Activated CD8-positive, alpha-beta T cell treated with anti-CD3 and anti-CD28 coated beads for 36 hours (primary cell): ENCODE data around the gene FRMD4A. TPM values are rescaled to one million over a fixed set of nuclear protein-coding genes. Genes with fewer than 3 reads are reported as not detected.
"Not testable (repeated sequence)": the region's sequence is repeated elsewhere in the genome, so short reads cannot be mapped to it uniquely, and the experiment has no call there.

Experiments
- ATAC-seq: fragments of 200-7000 bp; cut with Tn5 transposase; one replicate; pipeline ENCODE4 v1.10.0; 2021; ENCODE audit warnings: mild to moderate bottlenecking, moderate library complexity
- CTCF ChIA-PET: fragments of 350-600 bp; sonication (Branson Sonifier 250); formaldehyde crosslinking; loops from one replicate; lab custom pipeline; 2021; ENCODE audit warnings: antibody characterized with exemption; lab: Charles Lee
- POLR2A ChIA-PET: fragments of 350-600 bp; sonication (Branson Sonifier 250); formaldehyde crosslinking; loops from one replicate; lab custom pipeline; 2021; ENCODE audit warnings: antibody characterized with exemption; lab: Charles Lee
- DNase-seq: peaks from one replicate; pipeline ENCODE4 v3.0.0-alpha.2; 2020
- H3K27ac Mint-ChIP-seq: one replicate; pipeline ENCODE4 v1.8.0; 2021; ENCODE audit warnings: mild to moderate bottlenecking, mixed read lengths
- H3K27me3 Mint-ChIP-seq: one replicate; pipeline ENCODE4 v1.8.0; 2021; ENCODE audit warnings: mixed read lengths
- H3K36me3 Mint-ChIP-seq: one replicate; pipeline ENCODE4 v1.8.0; 2021; ENCODE audit warnings: low read depth, mixed read lengths
- H3K4me1 Mint-ChIP-seq: one replicate; pipeline ENCODE4 v1.8.0; 2021; ENCODE audit warnings: low read depth, mixed read lengths
- H3K4me3 Mint-ChIP-seq: one replicate; pipeline ENCODE4 v1.8.0; 2021; ENCODE audit warnings: mild to moderate bottlenecking, moderate library complexity, mixed read lengths
- H3K9me3 Mint-ChIP-seq: one replicate; pipeline ENCODE4 v1.8.0; 2021; ENCODE audit warnings: mixed read lengths
- intact Hi-C: fragments of 100-400 bp; cut with micrococcal nuclease; formaldehyde crosslinking; loops from one replicate; pipeline ENCODE4 v1.10.0; 2022
- total RNA-seq, 2 experiments: library from RNA; stranded (reverse); gene quantifications; one replicate each; pipeline ENCODE4 v1.2.3, GENCODE V29; 2021
- TF ChIP-seq, protein P1 (sequence below): fragments of 200-600 bp; IDR thresholded peaks from one replicate; pipeline ENCODE4 v1.8.0; 2022; ENCODE audit warnings: antibody characterized with exemption, mild to moderate bottlenecking

Gene FRMD4A
- total RNA-seq, 2 experiments from 2014 or later: 2.1 to 2.8 TPM

DNA sequence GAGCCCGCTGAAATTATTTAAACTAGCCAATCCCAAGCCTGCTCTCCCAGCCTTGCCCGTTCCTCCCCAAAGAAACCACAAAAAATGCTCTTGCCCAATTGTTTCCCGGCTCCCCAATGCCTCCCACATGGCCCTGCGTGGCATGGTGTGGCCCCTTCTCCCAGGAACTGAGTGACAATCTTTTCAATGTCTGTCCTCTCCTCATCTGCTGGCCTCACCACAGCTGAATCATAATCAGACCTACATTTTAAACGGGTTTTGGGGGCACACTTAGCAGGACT, 542.5 kb downstream of the FRMD4A start:
- no peak overlapping the region for H3K4me3 Mint-ChIP-seq
- no peaks in the 10 kb centered on the region for H3K36me3 Mint-ChIP-seq
- H3K27me3 Mint-ChIP-seq: no peaks in the 10 kb centered on the region
- peaks cover 34% of the 10 kb centered on the region for H3K4me1 Mint-ChIP-seq
- H3K9me3 Mint-ChIP-seq: no peaks in the 10 kb centered on the region
- intact Hi-C loops: loop anchor here (5.0 kb wide), 1 partner anchor 399 kb away; no protein-coding TSS in a partner anchor
- TF ChIP-seq, protein P1, sequence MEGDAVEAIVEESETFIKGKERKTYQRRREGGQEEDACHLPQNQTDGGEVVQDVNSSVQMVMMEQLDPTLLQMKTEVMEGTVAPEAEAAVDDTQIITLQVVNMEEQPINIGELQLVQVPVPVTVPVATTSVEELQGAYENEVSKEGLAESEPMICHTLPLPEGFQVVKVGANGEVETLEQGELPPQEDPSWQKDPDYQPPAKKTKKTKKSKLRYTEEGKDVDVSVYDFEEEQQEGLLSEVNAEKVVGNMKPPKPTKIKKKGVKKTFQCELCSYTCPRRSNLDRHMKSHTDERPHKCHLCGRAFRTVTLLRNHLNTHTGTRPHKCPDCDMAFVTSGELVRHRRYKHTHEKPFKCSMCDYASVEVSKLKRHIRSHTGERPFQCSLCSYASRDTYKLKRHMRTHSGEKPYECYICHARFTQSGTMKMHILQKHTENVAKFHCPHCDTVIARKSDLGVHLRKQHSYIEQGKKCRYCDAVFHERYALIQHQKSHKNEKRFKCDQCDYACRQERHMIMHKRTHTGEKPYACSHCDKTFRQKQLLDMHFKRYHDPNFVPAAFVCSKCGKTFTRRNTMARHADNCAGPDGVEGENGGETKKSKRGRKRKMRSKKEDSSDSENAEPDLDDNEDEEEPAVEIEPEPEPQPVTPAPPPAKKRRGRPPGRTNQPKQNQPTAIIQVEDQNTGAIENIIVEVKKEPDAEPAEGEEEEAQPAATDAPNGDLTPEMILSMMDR: no peak
- CTCF ChIA-PET: interaction anchor here (1.2 kb wide), 1 partner anchor 305 kb away, joined by 3 read pairs; no protein-coding TSS in a partner anchor
- H3K27ac Mint-ChIP-seq: peak overlapping the region; percentile 73
- ATAC-seq (no peak), DNase-seq (no peak)
- POLR2A ChIA-PET: no interaction called here

GRCh38 chr10:13787015-13787421, 543.7 kb downstream of the FRMD4A start:
- ChIA-PET POLR2A (interaction anchor here (2.6 kb wide), 1 partner anchor 399 kb away, joined by 12 read pairs; no protein-coding TSS in a partner anchor), CTCF (interaction anchor here (0.8 to 1.9 kb wide), 4 partner anchors 10 to 539 kb away, joined by 3 to 6 read pairs (median 3); no protein-coding TSS in a partner anchor)
- Mint-ChIP-seq H3K9me3 (no peaks in the 10 kb centered on the region), H3K27ac (peak overlapping the region; percentile 94), H3K27me3 (no peaks in the 10 kb centered on the region), H3K4me3 (peak overlapping the region; percentile 34), H3K4me1 (peaks cover 34% of the 10 kb centered on the region), H3K36me3 (no peaks in the 10 kb centered on the region)
- intact Hi-C loops: loop anchor here (5.0 kb wide), 1 partner anchor 400 kb away; no protein-coding TSS in a partner anchor
- TF ChIP-seq, protein P1: no peak
- ATAC-seq: peak; percentile 89
- DNase-seq: peak; percentile 84

- intact Hi-C loops: no loop called here
- ATAC-seq (peak; percentile 50), DNase-seq (peak; percentile 50)
- POLR2A ChIA-PET: interaction anchor here (1.0 to 1.9 kb wide), 2 partner anchors 399 to 401 kb away, joined by 3 to 12 read pairs; no protein-coding TSS in a partner anchor
- peak overlapping the region; percentile 18 for H3K27ac Mint-ChIP-seq
- H3K27me3 Mint-ChIP-seq: no peaks in the 10 kb centered on the region
- CTCF ChIA-PET: interaction anchor here (0.7 to 1.8 kb wide), 6 partner anchors 124 to 412 kb away, joined by 3 to 6 read pairs (median 4); partner anchors contain the start of gene PRPF18
- peaks cover 31% of the 10 kb centered on the region for H3K4me1 Mint-ChIP-seq
- TF ChIP-seq, protein P1: no peak
- H3K36me3 Mint-ChIP-seq: no peaks in the 10 kb centered on the region
- H3K4me3 Mint-ChIP-seq: no peak overlapping the region
- H3K9me3 Mint-ChIP-seq: no peaks in the 10 kb centered on the region
Measured at GRCh38 chr10:13784067-13784466, 546.7 kb downstream of the FRMD4A start.

GRCh38 chr10:13779748-13780147, 551.0 kb downstream of the FRMD4A start:
- intact Hi-C loops: no loop called here
- H3K27ac Mint-ChIP-seq: no peak overlapping the region
- H3K4me3 Mint-ChIP-seq: no peak overlapping the region
- ChIA-PET POLR2A (no interaction called here), CTCF (interaction anchor here (1.4 kb wide), 1 partner anchor 120 kb away, joined by 3 read pairs; no protein-coding TSS in a partner anchor)
- DNase-seq: no peak
- peaks cover 8% of the 10 kb centered on the region for H3K4me1 Mint-ChIP-seq
- TF ChIP-seq, protein P1: no peak
- H3K9me3 Mint-ChIP-seq: no peaks in the 10 kb centered on the region
- no peaks in the 10 kb centered on the region for H3K36me3 Mint-ChIP-seq
- ATAC-seq: no peak
- H3K27me3 Mint-ChIP-seq: peaks cover 2% of the 10 kb centered on the region

DNA sequence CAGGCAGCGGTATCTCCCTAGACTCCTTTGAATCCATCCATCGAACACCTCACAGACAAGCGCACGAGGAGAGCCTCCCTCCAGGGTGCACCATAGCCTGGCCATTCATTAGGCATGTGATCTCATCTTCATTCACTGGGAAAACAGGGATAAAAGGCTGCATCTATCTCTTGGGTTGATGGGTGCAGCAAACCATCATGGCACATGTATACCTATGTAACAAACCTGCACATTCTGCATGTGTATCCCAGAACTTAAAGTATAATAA, 552.1 kb downstream of the FRMD4A start:
- intact Hi-C loops: loop anchor here (1.0 kb wide), 1 partner anchor 118 kb away; no protein-coding TSS in a partner anchor
- DNase-seq, ATAC-seq, H3K4me3 Mint-ChIP-seq, H3K27ac Mint-ChIP-seq, H3K27me3 Mint-ChIP-seq, POLR2A ChIA-PET, H3K9me3 Mint-ChIP-seq, H3K36me3 Mint-ChIP-seq, CTCF ChIA-PET, H3K4me1 Mint-ChIP-seq: not testable (repeated sequence)
